ENCODE data around the gene HSFX1.

HSFX1 gene

DNA sequence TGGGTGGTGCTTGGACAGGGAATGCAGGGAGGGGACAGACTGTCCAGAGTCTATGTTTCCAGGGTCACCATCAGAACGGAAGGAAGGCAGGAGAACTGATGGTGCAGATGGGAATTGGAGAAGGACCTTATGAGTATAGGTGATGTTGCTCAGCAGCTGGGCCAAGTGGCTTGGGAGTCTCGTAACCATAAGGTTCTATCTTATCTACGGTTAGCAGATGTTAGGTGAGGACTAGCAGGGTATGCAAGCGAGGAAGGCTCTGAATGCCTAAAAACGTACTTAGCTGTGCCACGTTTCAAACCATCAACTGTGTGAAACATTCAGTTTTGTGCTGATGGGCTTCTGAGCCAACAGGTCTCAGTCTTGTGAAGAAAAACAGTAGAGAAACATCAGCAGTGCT, 30.2 kb downstream of the HSFX1 start:
- no peak for DNase-seq (ENCODE audit: low read depth)

DNA sequence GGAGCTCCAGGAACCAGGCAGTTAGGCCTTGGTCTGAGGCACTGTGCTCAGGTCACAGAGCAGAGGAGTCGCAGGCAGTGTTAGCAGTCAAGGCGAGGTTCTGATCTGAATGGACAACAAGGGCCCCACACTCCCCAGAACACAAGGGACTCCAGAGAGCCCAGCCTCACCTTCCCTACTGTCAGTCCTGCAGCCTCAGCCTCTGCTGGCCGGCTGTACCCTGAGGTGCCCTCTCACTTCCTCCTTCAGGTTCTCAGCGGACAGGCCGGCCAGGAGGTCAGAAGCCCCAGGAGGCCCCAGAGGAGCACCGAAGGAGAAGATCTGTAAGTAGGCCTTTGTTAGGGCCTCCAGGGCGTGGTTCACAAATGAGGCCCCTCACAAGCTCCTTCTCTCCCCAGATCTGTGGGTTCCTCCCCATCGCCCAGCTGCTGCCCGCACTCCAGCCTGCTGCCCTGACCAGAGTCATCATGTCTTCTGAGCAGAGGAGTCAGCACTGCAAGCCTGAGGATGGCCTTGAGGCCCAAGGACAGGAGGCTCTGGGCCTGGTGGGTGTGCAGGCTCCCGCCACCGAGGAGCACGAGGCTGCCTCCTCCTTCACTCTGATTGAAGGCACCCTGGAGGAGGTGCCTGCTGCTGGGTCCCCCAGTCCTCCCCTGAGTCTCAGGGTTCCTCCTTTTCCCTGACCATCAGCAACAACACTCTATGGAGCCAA, 34.0 kb downstream of the HSFX1 start:
- no peak for DNase-seq (ENCODE audit: low read depth)

DNA sequence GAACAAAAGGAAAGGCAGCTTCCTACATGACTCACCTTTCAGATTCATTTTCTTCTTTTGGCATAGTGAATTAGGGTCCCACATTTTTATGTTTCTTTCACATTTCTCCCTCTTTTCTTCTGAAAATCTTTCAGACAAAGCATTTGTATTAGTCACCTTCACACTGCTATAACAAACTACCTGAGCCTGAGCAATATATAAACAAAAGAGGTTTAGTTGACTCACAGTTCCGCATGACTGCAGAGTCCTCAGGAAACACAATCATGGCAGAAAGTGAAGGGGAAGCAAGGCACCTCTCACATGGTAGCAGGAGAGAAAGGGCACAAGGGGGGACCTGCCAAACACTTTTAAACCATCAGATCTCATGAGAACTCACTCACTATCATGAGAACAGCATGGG, 44.8 kb downstream of the HSFX1 start:
- no peak for DNase-seq (ENCODE audit: low read depth)

DNA sequence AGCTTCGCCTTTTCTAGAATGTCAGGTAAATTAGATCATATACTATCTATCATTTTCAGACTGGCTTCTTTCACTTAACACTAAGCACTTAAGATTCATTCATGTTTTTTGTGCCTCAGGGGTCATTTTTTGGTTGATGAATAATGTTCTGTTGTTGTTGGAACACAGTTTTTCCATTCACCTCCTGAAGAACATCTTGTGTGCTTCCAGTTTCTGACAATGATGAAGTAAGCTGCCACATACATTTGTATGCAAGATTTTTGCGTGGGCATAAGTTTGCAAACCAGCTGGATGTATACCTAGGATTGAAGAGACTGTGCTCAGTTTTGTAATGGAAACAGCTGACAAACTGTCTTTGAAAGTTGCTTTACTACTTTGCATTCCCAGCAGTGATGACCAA, 45.5 kb downstream of the HSFX1 start:
- DNase-seq (ENCODE audit: low read depth): no peak

DNA sequence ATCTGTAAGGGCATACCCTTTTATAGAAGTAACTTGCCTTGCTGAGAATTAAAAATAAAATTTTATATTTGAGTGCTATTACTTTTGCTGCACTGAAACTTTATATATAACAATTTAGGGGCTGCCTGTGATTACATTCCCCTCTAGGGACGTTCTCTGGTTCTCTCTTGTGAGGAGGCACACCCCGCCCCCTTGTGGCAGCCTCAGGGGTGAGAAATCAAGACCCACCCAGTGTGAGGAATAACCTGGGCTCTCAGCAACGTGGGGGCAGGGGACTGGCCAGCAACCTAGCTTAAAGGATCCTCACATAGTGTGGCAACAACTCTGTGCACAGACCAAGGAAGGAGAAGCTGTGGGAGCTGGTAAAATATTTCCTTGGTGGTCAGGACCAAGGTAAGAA, 51.6 kb downstream of the HSFX1 start:
- no peak for DNase-seq (ENCODE audit: low read depth)
